ENCODE data around the gene SETX.

SETX gene

DNA sequence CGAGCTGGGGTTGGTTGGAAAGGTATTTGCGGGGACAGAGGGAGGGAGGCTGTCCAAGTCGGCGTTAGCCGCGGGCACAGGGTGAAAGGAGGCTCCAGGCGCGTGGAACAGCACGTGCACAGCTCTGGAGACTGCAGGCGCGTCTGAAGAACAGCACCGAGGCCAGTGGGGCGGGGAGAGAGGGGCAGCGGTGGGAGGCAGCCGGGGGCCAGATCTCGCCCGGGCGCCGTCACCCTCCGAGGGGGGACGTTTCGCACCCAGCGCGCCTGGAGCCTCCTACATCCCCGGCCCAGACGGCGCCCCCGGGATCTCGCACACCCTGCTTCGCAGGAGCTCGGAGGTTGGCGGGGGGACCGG lies 113.3 kb downstream of the SETX start (continued):
- peak; percentile 98 for TF ChIP-seq ZNF341 (tag by site-specific recombination; IDR thresholded peaks at IDR 0.05; ENCODE audit: low read depth)
- no peak for TF ChIP-seq ZNF658 (tag by site-specific recombination; IDR thresholded peaks at IDR 0.05)
- TF ChIP-seq ZNF37A (tag by site-specific recombination; IDR thresholded peaks at IDR 0.05): no peak
- TF ChIP-seq ZNF324 (tag by site-specific recombination; IDR thresholded peaks at IDR 0.05): 0 out of 2 replicates have a peak, but pooled peaks have one; percentile 65
- TF ChIP-seq, protein P1, sequence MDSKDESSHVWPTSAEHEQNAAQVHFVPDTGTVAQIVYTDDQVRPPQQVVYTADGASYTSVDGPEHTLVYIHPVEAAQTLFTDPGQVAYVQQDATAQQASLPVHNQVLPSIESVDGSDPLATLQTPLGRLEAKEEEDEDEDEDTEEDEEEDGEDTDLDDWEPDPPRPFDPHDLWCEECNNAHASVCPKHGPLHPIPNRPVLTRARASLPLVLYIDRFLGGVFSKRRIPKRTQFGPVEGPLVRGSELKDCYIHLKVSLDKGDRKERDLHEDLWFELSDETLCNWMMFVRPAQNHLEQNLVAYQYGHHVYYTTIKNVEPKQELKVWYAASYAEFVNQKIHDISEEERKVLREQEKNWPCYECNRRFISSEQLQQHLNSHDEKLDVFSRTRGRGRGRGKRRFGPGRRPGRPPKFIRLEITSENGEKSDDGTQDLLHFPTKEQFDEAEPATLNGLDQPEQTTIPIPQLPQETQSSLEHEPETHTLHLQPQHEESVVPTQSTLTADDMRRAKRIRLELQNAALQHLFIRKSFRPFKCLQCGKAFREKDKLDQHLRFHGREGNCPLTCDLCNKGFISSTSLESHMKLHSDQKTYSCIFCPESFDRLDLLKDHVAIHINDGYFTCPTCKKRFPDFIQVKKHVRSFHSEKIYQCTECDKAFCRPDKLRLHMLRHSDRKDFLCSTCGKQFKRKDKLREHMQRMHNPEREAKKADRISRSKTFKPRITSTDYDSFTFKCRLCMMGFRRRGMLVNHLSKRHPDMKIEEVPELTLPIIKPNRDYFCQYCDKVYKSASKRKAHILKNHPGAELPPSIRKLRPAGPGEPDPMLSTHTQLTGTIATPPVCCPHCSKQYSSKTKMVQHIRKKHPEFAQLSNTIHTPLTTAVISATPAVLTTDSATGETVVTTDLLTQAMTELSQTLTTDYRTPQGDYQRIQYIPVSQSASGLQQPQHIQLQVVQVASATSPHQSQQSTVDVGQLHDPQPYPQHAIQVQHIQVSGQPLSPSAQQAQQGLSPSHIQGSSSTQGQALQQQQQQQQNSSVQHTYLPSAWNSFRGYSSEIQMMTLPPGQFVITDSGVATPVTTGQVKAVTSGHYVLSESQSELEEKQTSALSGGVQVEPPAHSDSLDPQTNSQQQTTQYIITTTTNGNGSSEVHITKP (tag by site-specific recombination; IDR thresholded peaks at IDR 0.05): peak; percentile 39; the same call in 1 of the 2 replicates
- TF ChIP-seq ZNF184 (tag by site-specific recombination; IDR thresholded peaks at IDR 0.05): no peak
- no peak for TF ChIP-seq ZNF791 (tag by site-specific recombination; IDR thresholded peaks at IDR 0.05)
- no peak for TF ChIP-seq ZNF292 (tag by site-specific recombination; IDR thresholded peaks at IDR 0.05; ENCODE audit: borderline replicate concordance, low read depth)
- no peak for TF ChIP-seq ZSCAN23 (tag by site-specific recombination; IDR thresholded peaks at IDR 0.05)
- TF ChIP-seq, protein P2, sequence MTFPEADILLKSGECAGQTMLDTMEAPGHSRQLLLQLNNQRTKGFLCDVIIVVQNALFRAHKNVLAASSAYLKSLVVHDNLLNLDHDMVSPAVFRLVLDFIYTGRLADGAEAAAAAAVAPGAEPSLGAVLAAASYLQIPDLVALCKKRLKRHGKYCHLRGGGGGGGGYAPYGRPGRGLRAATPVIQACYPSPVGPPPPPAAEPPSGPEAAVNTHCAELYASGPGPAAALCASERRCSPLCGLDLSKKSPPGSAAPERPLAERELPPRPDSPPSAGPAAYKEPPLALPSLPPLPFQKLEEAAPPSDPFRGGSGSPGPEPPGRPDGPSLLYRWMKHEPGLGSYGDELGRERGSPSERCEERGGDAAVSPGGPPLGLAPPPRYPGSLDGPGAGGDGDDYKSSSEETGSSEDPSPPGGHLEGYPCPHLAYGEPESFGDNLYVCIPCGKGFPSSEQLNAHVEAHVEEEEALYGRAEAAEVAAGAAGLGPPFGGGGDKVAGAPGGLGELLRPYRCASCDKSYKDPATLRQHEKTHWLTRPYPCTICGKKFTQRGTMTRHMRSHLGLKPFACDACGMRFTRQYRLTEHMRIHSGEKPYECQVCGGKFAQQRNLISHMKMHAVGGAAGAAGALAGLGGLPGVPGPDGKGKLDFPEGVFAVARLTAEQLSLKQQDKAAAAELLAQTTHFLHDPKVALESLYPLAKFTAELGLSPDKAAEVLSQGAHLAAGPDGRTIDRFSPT (tag by site-specific recombination; IDR thresholded peaks at IDR 0.05): no peak

DNA sequence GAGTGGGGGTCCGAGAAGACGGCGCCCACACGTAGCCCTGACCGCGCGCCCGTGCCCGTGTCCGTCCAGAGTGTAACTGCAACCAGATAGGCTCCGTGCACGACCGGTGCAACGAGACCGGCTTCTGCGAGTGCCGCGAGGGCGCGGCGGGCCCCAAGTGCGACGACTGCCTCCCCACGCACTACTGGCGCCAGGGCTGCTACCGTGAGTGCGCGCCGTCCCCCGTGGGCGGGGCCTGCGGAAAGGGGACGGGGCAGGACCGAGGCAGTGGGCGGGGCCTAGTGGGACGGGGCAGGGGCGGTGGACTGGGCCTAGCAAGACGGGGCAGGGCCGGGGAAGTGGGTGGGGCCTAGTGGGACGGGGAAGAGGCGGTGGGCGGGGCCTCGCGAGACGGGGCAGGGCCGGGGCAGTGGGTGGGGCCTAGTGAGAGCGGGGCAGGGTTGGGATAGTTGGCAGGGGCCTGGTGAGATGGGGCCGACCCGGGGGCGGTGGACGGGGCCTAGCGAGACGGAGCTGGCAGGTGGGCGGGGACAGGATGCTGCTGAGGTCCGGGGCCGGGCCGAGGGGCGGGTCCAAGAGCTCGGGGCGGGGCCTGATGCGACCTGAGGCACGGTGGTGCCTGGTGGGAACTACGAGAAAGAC lies 113.8 kb downstream of the SETX start:
- peak overlapping the region; percentile 50 for H3K4me3 ChIP-seq (ENCODE audit: low read depth, low read length)
- POLR2A ChIA-PET: interaction anchor here (0.6 to 1.4 kb wide), 7 partner anchors 17 to 482 kb away, joined by 3 to 5 read pairs (median 3); no protein-coding TSS in a partner anchor
- CTCF ChIA-PET: interaction anchor here (0.7 to 9.9 kb wide), 11 partner anchors 10 to 478 kb away, joined by 3 to 382 read pairs (median 7); partner anchors contain the start of gene NTNG2
- H3K4me1 ChIP-seq (ENCODE audit: control insufficient read depth, insufficient read depth, low read length): peaks cover 2% of the 10 kb centered on the region; the same call in 1 of the 2 replicates
- no peaks in the 10 kb centered on the region for H3K36me3 ChIP-seq (ENCODE audit: control insufficient read depth in 2 of 2, insufficient read depth in 1 of 2, low read length in 2 of 2)
- no peaks in the 10 kb centered on the region for H3K9me3 ChIP-seq (ENCODE audit: control insufficient read depth, insufficient read depth, low read depth, low read length)
- no peak overlapping the region for H3K27ac ChIP-seq (ENCODE audit: extremely low read depth, low read depth, low read length)
- no peak for TF ChIP-seq ZNF514 (tag by site-specific recombination; IDR thresholded peaks at IDR 0.05)
- TF ChIP-seq ZNF239 (tag by site-specific recombination; IDR thresholded peaks at IDR 0.05): no peak
- no peak for TF ChIP-seq ZNF223 (tag by site-specific recombination; IDR thresholded peaks at IDR 0.05)
- TF ChIP-seq, protein P3, sequence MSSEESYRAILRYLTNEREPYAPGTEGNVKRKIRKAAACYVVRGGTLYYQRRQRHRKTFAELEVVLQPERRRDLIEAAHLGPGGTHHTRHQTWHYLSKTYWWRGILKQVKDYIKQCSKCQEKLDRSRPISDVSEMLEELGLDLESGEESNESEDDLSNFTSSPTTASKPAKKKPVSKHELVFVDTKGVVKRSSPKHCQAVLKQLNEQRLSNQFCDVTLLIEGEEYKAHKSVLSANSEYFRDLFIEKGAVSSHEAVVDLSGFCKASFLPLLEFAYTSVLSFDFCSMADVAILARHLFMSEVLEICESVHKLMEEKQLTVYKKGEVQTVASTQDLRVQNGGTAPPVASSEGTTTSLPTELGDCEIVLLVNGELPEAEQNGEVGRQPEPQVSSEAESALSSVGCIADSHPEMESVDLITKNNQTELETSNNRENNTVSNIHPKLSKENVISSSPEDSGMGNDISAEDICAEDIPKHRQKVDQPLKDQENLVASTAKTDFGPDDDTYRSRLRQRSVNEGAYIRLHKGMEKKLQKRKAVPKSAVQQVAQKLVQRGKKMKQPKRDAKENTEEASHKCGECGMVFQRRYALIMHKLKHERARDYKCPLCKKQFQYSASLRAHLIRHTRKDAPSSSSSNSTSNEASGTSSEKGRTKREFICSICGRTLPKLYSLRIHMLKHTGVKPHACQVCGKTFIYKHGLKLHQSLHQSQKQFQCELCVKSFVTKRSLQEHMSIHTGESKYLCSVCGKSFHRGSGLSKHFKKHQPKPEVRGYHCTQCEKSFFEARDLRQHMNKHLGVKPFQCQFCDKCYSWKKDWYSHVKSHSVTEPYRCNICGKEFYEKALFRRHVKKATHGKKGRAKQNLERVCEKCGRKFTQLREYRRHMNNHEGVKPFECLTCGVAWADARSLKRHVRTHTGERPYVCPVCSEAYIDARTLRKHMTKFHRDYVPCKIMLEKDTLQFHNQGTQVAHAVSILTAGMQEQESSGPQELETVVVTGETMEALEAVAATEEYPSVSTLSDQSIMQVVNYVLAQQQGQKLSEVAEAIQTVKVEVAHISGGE (tag by site-specific recombination; conservative IDR thresholded peaks at IDR 0.05; ENCODE audit: low read depth): no peak
- TF ChIP-seq ZNF114 (tag by site-specific recombination; IDR thresholded peaks at IDR 0.05): no peak
- TF ChIP-seq, protein P4, sequence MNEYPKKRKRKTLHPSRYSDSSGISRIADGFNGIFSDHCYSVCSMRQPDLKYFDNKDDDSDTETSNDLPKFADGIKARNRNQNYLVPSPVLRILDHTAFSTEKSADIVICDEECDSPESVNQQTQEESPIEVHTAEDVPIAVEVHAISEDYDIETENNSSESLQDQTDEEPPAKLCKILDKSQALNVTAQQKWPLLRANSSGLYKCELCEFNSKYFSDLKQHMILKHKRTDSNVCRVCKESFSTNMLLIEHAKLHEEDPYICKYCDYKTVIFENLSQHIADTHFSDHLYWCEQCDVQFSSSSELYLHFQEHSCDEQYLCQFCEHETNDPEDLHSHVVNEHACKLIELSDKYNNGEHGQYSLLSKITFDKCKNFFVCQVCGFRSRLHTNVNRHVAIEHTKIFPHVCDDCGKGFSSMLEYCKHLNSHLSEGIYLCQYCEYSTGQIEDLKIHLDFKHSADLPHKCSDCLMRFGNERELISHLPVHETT (tag by site-specific recombination; IDR thresholded peaks at IDR 0.05): no peak
- TF ChIP-seq ZNF10 (tag by site-specific recombination; IDR thresholded peaks at IDR 0.05): peak; percentile 44; the same call in 1 of the 2 replicates
- no peak for TF ChIP-seq ZNF623 (tag by site-specific recombination; IDR thresholded peaks at IDR 0.05)
- no peak for TF ChIP-seq ZNF214 (tag by site-specific recombination; IDR thresholded peaks at IDR 0.05; ENCODE audit: borderline replicate concordance)
- TF ChIP-seq, protein P5, sequence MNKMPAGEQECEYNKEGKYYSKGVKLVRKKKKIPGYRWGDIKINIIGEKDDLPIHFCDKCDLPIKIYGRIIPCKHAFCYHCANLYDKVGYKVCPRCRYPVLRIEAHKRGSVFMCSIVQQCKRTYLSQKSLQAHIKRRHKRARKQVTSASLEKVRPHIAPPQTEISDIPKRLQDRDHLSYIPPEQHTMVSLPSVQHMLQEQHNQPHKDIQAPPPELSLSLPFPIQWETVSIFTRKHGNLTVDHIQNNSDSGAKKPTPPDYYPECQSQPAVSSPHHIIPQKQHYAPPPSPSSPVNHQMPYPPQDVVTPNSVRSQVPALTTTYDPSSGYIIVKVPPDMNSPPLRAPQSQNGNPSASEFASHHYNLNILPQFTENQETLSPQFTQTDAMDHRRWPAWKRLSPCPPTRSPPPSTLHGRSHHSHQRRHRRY (tag by site-specific recombination; IDR thresholded peaks at IDR 0.05): no peak
- peak; percentile 93 for TF ChIP-seq EGR2 (tag by site-specific recombination; IDR thresholded peaks at IDR 0.05; ENCODE audit: low read depth)
- TF ChIP-seq, protein P6, sequence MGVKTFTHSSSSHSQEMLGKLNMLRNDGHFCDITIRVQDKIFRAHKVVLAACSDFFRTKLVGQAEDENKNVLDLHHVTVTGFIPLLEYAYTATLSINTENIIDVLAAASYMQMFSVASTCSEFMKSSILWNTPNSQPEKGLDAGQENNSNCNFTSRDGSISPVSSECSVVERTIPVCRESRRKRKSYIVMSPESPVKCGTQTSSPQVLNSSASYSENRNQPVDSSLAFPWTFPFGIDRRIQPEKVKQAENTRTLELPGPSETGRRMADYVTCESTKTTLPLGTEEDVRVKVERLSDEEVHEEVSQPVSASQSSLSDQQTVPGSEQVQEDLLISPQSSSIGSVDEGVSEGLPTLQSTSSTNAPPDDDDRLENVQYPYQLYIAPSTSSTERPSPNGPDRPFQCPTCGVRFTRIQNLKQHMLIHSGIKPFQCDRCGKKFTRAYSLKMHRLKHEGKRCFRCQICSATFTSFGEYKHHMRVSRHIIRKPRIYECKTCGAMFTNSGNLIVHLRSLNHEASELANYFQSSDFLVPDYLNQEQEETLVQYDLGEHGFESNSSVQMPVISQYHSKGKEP (tag by site-specific recombination; IDR thresholded peaks at IDR 0.05): no peak
- peak; percentile 94 for TF ChIP-seq ZFHX2 (tag by site-specific recombination; conservative IDR thresholded peaks at IDR 0.05)

All from HEK293 (cell line).